SIG-M5 (cell line): ENCODE measurements around the gene DHRS12.

ENCODE experiments used
- DNase-seq: peaks from one replicate; lab custom pipeline; 2025; lab: John Stamatoyannopoulos, UW

The DHRS12 gene

GRCh38 chr13:51724721-51725120, 79.2 kb downstream of the DHRS12 start:
- no peak for DNase-seq

GRCh38 chr13:51723529-51723928, 80.4 kb downstream of the DHRS12 start:
- DNase-seq = no peak

GRCh38 chr13:51721496-51721895, 82.5 kb downstream of the DHRS12 start:
- no peak for DNase-seq

- DNase-seq = no peak
Measured at GRCh38 chr13:51719394-51719793, 84.6 kb downstream of the DHRS12 start.
